Transverse colon (tissue), 4 donors: ENCODE measurements around the gene TRABD. TPM values are rescaled to one million over a fixed set of nuclear protein-coding genes. Genes with fewer than 3 reads are reported as not detected.

Experiments
- DNase-seq: peaks from one replicate; pipeline ENCODE4 v3.0.0-alpha.2; 2019
- H3K27ac ChIP-seq, 4 donors: fragments of 200-600 bp; sonication (generic); 2 replicates each; pipeline ENCODE4 v1.5.1; 2016 to 2018; ENCODE audit warnings: inconsistent platforms in 4 of 4
- H3K27me3 ChIP-seq: fragments of 200-600 bp; sonication (generic); 2 replicates; pipeline ENCODE4 v1.5.1; 2017; ENCODE audit warnings: inconsistent platforms
- H3K36me3 ChIP-seq, 4 donors: fragments of 200-600 bp; sonication (generic); 2 replicates each; pipeline ENCODE4 v1.5.1; 2017 to 2019; ENCODE audit warnings: inconsistent platforms in 4 of 4
- H3K4me1 ChIP-seq, 4 donors: fragments of 200-600 bp; sonication (generic); 2 replicates each; pipeline ENCODE4 v1.5.1; 2017 to 2020; ENCODE audit warnings: inconsistent platforms in 4 of 4
- H3K4me3 ChIP-seq, 4 donors: fragments of 200-600 bp; sonication (generic); 1 replicate in 1 of 4; 2 replicates in 3 of 4; pipeline versions ENCODE4 v1.5.1 to v1.6.1; 2017 to 2019; ENCODE audit warnings: inconsistent platforms in 4 of 4
- H3K9me3 ChIP-seq, 2 donors: fragments of 200-600 bp; sonication (generic); 2 replicates each; pipeline ENCODE4 v1.5.1; 2017 to 2019; ENCODE audit warnings: inconsistent platforms in 2 of 2
- CTCF ChIP-seq, 5 experiments: fragments of 200-600 bp in 3 of 5; fragments of 450-650 bp in 2 of 5; sonication (generic) in 3 of 5; IDR thresholded peaks; 1 replicate in 2 of 5; 2 replicates in 3 of 5; pipeline ENCODE4 v1.5.1; 2016 to 2017; ENCODE audit warnings: antibody characterized with exemption in 5 of 5, inconsistent platforms in 3 of 5, mild to moderate bottlenecking in 2 of 5, moderate library complexity in 1 of 5
- EP300 ChIP-seq: sonication (generic); formaldehyde crosslinking; IDR thresholded peaks from one replicate; pipeline ENCODE4 v1.6.1; 2017; ENCODE audit warnings: antibody characterized with exemption, low read depth
- POLR2A ChIP-seq: fragments of 450-650 bp; IDR thresholded peaks from one replicate; pipeline ENCODE4 v1.6.1; 2016; ENCODE audit warnings: antibody characterized with exemption, mild to moderate bottlenecking, moderate library complexity
- POLR2AphosphoS5 ChIP-seq, 3 donors: sonication (generic); formaldehyde crosslinking; IDR thresholded peaks; one replicate each; pipeline ENCODE4 v1.6.1; 2016; ENCODE audit warnings: antibody characterized with exemption in 3 of 3
- WGBS, 2 donors: methylation state at CpG; one replicate each; pipeline ENCODE4 v1.1.5; 2018; ENCODE audit warnings: low coverage in 1 of 2; 5-methylcytosine and 5-hydroxymethylcytosine counted together
- in situ Hi-C, 4 donors: fragments of 200-750 bp; cut with MboI; loops; one replicate each; pipeline versions ENCODE4 v1.15.0 to v1.15.1; 2017; ENCODE audit warnings: low sequenced_read_pairs in 3 of 4, low pct_ligation_motif_present in 1 of 4, low pct_unique_long_range_greater_than_20kb in 1 of 4
- intact Hi-C: fragments of 100-400 bp; cut with DNase I; formaldehyde crosslinking; loops from one replicate; pipeline ENCODE4 v1.15.1; 2023; ENCODE audit warnings: low total_unique reads
- total RNA-seq, 4 donors: library from RNA; depleted of rRNA; stranded (reverse); fragments of >200 nt; gene quantifications; one replicate each; pipeline ENCODE4 v1.1.0, GENCODE V29; 2016

TRABD gene
- total RNA-seq, 4 donors from 2014 or later = 40.6 to 109 (median 69.4) TPM

DNA sequence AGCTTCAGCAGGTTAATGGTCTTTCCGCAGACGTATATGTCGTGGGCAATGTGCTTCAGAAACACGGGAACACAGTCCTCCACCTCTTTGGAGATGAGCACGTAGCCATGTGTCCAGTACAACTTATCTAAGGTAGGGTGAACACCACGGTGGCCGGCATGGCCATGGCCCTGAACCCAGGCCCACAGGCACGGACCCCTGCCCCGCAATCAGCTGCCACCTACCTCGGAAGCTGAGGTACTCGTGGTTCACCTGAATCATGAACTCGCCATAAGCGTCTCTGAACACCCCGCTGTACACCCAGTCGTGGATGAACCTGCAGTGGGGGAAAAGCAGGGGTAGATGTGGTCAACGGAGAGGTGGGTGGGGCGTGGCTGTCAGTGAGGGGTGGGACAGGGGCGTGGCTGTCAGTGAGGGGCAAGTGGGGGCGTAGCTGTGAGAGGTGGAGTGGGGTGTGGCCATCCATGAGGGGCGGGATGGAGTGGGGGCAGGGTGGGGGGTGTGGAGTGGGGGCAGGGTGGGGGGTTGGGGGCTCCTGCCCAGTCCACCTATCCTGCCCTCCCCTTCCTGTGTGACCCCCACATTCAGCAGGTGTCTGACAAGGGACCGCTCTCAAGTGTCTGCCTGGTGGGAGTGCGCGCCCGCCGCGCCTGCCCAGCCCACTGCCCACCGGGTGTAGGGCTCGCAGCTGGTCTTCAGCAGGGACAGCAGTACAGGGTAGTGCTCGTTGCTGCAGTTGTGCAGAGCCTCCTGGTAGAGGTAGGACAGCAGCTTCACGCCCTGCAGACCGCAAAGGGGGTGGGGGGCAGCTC, 40.6 kb downstream of the TRABD start:
- Histone ChIP-seq H3K9me3 (no peaks in the 10 kb centered on the region), H3K4me1 (no peaks in the 10 kb centered on the region), H3K36me3 (peaks cover 0 to 23% (median 10%) of the 10 kb centered on the region in 4 donors), H3K27me3 (no peaks in the 10 kb centered on the region), H3K27ac (no peak overlapping the region), H3K4me3 (no peak overlapping the region)
- in situ Hi-C loops (no loop called here), intact Hi-C loops (no loop called here)
- 80 to 86% methylated on average over 3 to 22 of the region's 31 CpGs for WGBS, 2 donors
- DNase-seq = no peak
- TF ChIP-seq EP300 (no peak), POLR2AphosphoS5 (IDR thresholded peaks at IDR 0.05) (no peak), CTCF (IDR thresholded peaks at IDR 0.05) (no peak), POLR2A (no peak)

GRCh38 chr22:50226875-50227165, 41.1 kb downstream of the TRABD start:
- 94% methylated on average over 12 of the region's 18 CpGs; no CpG with 5 or more reads in 1 of the 2 donors for WGBS, 2 donors
- no peak overlapping the region for H3K4me3 ChIP-seq
- H3K36me3 ChIP-seq = peaks cover 0 to 20% (median 8%) of the 10 kb centered on the region in 4 donors
- no peak for DNase-seq
- TF ChIP-seq POLR2AphosphoS5 (IDR thresholded peaks at IDR 0.05) = no peak
- TF ChIP-seq EP300 = no peak
- no peak for TF ChIP-seq CTCF (IDR thresholded peaks at IDR 0.05)
- TF ChIP-seq POLR2A = no peak
- intact Hi-C loops = no loop called here
- no peaks in the 10 kb centered on the region for H3K27me3 ChIP-seq
- in situ Hi-C loops = no loop called here
- H3K4me1 ChIP-seq = no peaks in the 10 kb centered on the region
- no peaks in the 10 kb centered on the region for H3K9me3 ChIP-seq
- no peak overlapping the region for H3K27ac ChIP-seq

- TF ChIP-seq CTCF (IDR thresholded peaks at IDR 0.05) (no peak), EP300 (no peak), POLR2A (no peak), POLR2AphosphoS5 (IDR thresholded peaks at IDR 0.05) (no peak)
- no peak overlapping the region for H3K27ac ChIP-seq
- WGBS, 2 donors = 97% methylated on average over 20 of the region's 25 CpGs; no CpG with 5 or more reads in 1 of the 2 donors
- H3K36me3 ChIP-seq = peaks cover 0 to 11% (median 3%) of the 10 kb centered on the region in 4 donors
- H3K4me1 ChIP-seq = no peaks in the 10 kb centered on the region
- in situ Hi-C loops = no loop called here
- no peak for DNase-seq
- no peaks in the 10 kb centered on the region for H3K9me3 ChIP-seq
- H3K4me3 ChIP-seq = no peak overlapping the region
- intact Hi-C loops = no loop called here
- no peaks in the 10 kb centered on the region for H3K27me3 ChIP-seq
Measured at GRCh38 chr22:50227579-50228215, 42.0 kb downstream of the TRABD start.

- WGBS, 2 donors = 92 to 96% methylated on average over 4 to 9 of the region's 9 CpGs
- DNase-seq = no peak
- intact Hi-C loops = no loop called here
- Histone ChIP-seq H3K9me3 (no peaks in the 10 kb centered on the region), H3K4me1 (no peaks in the 10 kb centered on the region), H3K27ac (no peak overlapping the region), H3K36me3 (peaks cover 0 to 8% (median 0%) of the 10 kb centered on the region in 4 donors), H3K27me3 (no peaks in the 10 kb centered on the region), H3K4me3 (no peak overlapping the region)
- in situ Hi-C loops = no loop called here
- TF ChIP-seq CTCF (IDR thresholded peaks at IDR 0.05) (no peak), POLR2AphosphoS5 (IDR thresholded peaks at IDR 0.05) (no peak), POLR2A (no peak), EP300 (no peak)
Measured at GRCh38 chr22:50228366-50228765, 42.7 kb downstream of the TRABD start.
